IMR-90 (cell line): ENCODE measurements around the gene MLLT3. TPM values are rescaled to one million over a fixed set of nuclear protein-coding genes. Genes with fewer than 3 reads are reported as not detected.

Source experiments
- ATAC-seq: fragments of 200-7000 bp; cut with Tn5 transposase; 2 replicates; pipeline ENCODE4 v1.9.1; 2020; ENCODE audit warnings: low read depth, mild to moderate bottlenecking, moderate library complexity
- BruUV-seq: library from RNA; stranded (reverse); fragments of 400-500 nt; replicated peaks from 2 replicates; lab custom pipeline; 2021; lab: Mats Ljungman, UMichigan
- CTCF ChIA-PET: fragments of 300-600 bp; formaldehyde crosslinking; extraction: SDS; loops from one replicate; lab custom pipeline; 2021; ENCODE audit warnings: antibody characterized with exemption; lab: Yijun Ruan, JAX
- POLR2A ChIA-PET: fragments of 300-600 bp; sonication (Branson Sonifier 250); formaldehyde crosslinking; loops from one replicate; lab custom pipeline; 2022; ENCODE audit warnings: antibody characterized with exemption; ENCODE audit not compliant: unreplicated experiment; lab: Charles Lee
- DNase-seq: peaks from one replicate; pipeline ENCODE4 v3.0.0; 2013
- H2AFZ ChIP-seq: replicated peaks from 2 replicates; pipeline ENCODE3; 2013; ENCODE audit warnings: low read length, mild to moderate bottlenecking; ENCODE audit not compliant: poor library complexity
- H2AK5ac ChIP-seq: 2 replicates; pipeline ENCODE4 v1.6.1; 2013; ENCODE audit warnings: low read depth, low read length, inconsistent platforms
- H2AK9ac ChIP-seq: replicated peaks from 2 replicates; pipeline ENCODE3; 2013; ENCODE audit warnings: mild to moderate bottlenecking, low read depth, low read length, moderate library complexity; ENCODE audit not compliant: poor library complexity
- H2BK120ac ChIP-seq: 2 replicates; pipeline ENCODE4 v1.6.1; 2013; ENCODE audit warnings: low read depth, low read length, inconsistent platforms
- H2BK15ac ChIP-seq: 3 replicates; pipeline ENCODE4 v1.6.1; 2013; ENCODE audit warnings: low read depth, low read length, inconsistent platforms
- H2BK20ac ChIP-seq: 2 replicates; pipeline ENCODE4 v1.6.1; 2013; ENCODE audit warnings: low read depth, mild to moderate bottlenecking, inconsistent platforms, low read length, moderate library complexity
- H2BK5ac ChIP-seq: 2 replicates; pipeline ENCODE4 v1.6.1; 2013; ENCODE audit warnings: mild to moderate bottlenecking, low read depth, low read length, inconsistent platforms; ENCODE audit not compliant: poor library complexity, severe bottlenecking
- H3K14ac ChIP-seq: replicated peaks from 2 replicates; pipeline ENCODE4 v1.6.1; 2013; ENCODE audit warnings: low read depth, low read length, inconsistent platforms
- H3K18ac ChIP-seq: 2 replicates; pipeline ENCODE4 v1.6.1; 2013; ENCODE audit warnings: low read depth, low read length, control low read depth
- H3K23ac ChIP-seq: 2 replicates; pipeline ENCODE4 v1.6.1; 2013; ENCODE audit warnings: low read depth, low read length, inconsistent platforms
- H3K27ac ChIP-seq: 2 replicates; pipeline ENCODE4 v1.5.1; 2013; ENCODE audit warnings: mild to moderate bottlenecking, control low read depth, low read length; ENCODE audit not compliant: insufficient read depth
- H3K27me3 ChIP-seq: 2 replicates; pipeline ENCODE4 v1.6.1; 2013; ENCODE audit warnings: low read length; ENCODE audit not compliant: control insufficient read depth, insufficient read depth
- H3K36me3 ChIP-seq: 2 replicates; pipeline ENCODE4 v1.6.1; 2013; ENCODE audit warnings: low read length, mixed read lengths; ENCODE audit not compliant: control insufficient read depth, insufficient read depth
- H3K4ac ChIP-seq: 2 replicates; pipeline ENCODE4 v1.6.1; 2013; ENCODE audit warnings: low read depth, low read length, inconsistent platforms
- H3K4me1 ChIP-seq: 2 replicates; pipeline ENCODE4 v1.6.1; 2013; ENCODE audit warnings: low read length, mixed read lengths; ENCODE audit not compliant: control insufficient read depth, insufficient read depth
- H3K4me2 ChIP-seq: 2 replicates; pipeline ENCODE4 v1.6.1; 2013; ENCODE audit warnings: low read depth, mild to moderate bottlenecking, control low read depth, low read length, moderate library complexity
- H3K4me3 ChIP-seq: 2 replicates; pipeline ENCODE4 v1.5.1; 2013; ENCODE audit warnings: low read depth, mild to moderate bottlenecking, control low read depth, low read length, moderate library complexity; ENCODE audit not compliant: insufficient read depth
- H3K56ac ChIP-seq: 2 replicates; pipeline ENCODE4 v1.6.1; 2013; ENCODE audit warnings: low read length, inconsistent platforms; ENCODE audit not compliant: insufficient read depth; ENCODE audit errors: extremely low read depth
- H3K79me1 ChIP-seq, 2 experiments: 2 replicates each; pipeline ENCODE4 v1.6.1; 2013; ENCODE audit warnings: low read length in 2 of 2, inconsistent platforms in 1 of 2, low read depth in 1 of 2
- H3K9ac ChIP-seq: 2 replicates; pipeline ENCODE4 v1.6.1; 2013; ENCODE audit warnings: low read depth, low read length, control low read depth
- H3K9me1 ChIP-seq: 2 replicates; pipeline ENCODE4 v1.6.1; 2013; ENCODE audit warnings: low read length, inconsistent platforms; ENCODE audit not compliant: insufficient read depth
- H3K9me3 ChIP-seq: 2 replicates; pipeline ENCODE4 v1.6.1; 2013; ENCODE audit warnings: low read length; ENCODE audit not compliant: control insufficient read depth, insufficient read depth
- H4K20me1 ChIP-seq: 2 replicates; pipeline ENCODE4 v1.6.1; 2013; ENCODE audit warnings: low read length, inconsistent platforms; ENCODE audit not compliant: insufficient read depth
- H4K5ac ChIP-seq: 2 replicates; pipeline ENCODE4 v1.6.1; 2013; ENCODE audit warnings: mild to moderate bottlenecking, low read depth, low read length, control low read depth
- H4K8ac ChIP-seq, 2 experiments: 2 replicates each; pipeline ENCODE4 v1.6.1; 2013; ENCODE audit warnings: low read depth in 2 of 2, low read length in 2 of 2, control low read depth in 1 of 2, inconsistent platforms in 1 of 2
- H4K91ac ChIP-seq: 2 replicates; pipeline ENCODE4 v1.6.1; 2013; ENCODE audit warnings: low read depth, low read length, inconsistent platforms; ENCODE audit not compliant: insufficient read depth
- BHLHE40 ChIP-seq: fragments of 150-350 bp; IDR thresholded peaks from 2 replicates; pipeline ENCODE4 v1.6.1; 2016; ENCODE audit warnings: mild to moderate bottlenecking, low read depth, low read length
- CEBPB ChIP-seq: IDR thresholded peaks from 2 replicates; pipeline ENCODE4 v1.6.1; 2012; ENCODE audit warnings: low read depth, low read length, improper control_type of control experiment
- CHD1 ChIP-seq: IDR thresholded peaks from 2 replicates; pipeline ENCODE4 v1.6.1; 2012; ENCODE audit warnings: low read depth, low read length, improper control_type of control experiment
- FOS ChIP-seq: fragments of 150-350 bp; IDR thresholded peaks from 2 replicates; pipeline ENCODE4 v1.6.1; 2016; ENCODE audit warnings: low read depth, low read length
- MAFK ChIP-seq: IDR thresholded peaks from 2 replicates; pipeline ENCODE4 v1.6.1; 2012; ENCODE audit warnings: low read depth, low read length, improper control_type of control experiment
- MAZ ChIP-seq: IDR thresholded peaks from 2 replicates; pipeline ENCODE4 v1.6.1; 2012; ENCODE audit warnings: low read depth, mild to moderate bottlenecking, low read length, improper control_type of control experiment, moderate library complexity, borderline replicate concordance
- MXI1 ChIP-seq: IDR thresholded peaks from 2 replicates; pipeline ENCODE4 v1.6.1; 2012; ENCODE audit warnings: low read depth, mild to moderate bottlenecking, low read length, moderate library complexity, borderline replicate concordance
- NFE2L2 ChIP-seq: fragments of 150-350 bp; IDR thresholded peaks from 2 replicates; pipeline ENCODE4 v1.6.1; 2016; ENCODE audit warnings: low read depth, mild to moderate bottlenecking, low read length
- POLR2A ChIP-seq: IDR thresholded peaks from 2 replicates; pipeline ENCODE4 v1.6.1; 2012; ENCODE audit warnings: mild to moderate bottlenecking, low read depth, low read length
- RAD21 ChIP-seq: IDR thresholded peaks from 2 replicates; pipeline ENCODE4 v1.6.1; 2012; ENCODE audit warnings: low read length, improper control_type of control experiment
- RCOR1 ChIP-seq: IDR thresholded peaks from 2 replicates; pipeline ENCODE4 v1.6.1; 2012; ENCODE audit warnings: mild to moderate bottlenecking, low read length, improper control_type of control experiment; ENCODE audit not compliant: insufficient replicate concordance
- SMC3 ChIP-seq: fragments of 150-350 bp; IDR thresholded peaks from 2 replicates; pipeline ENCODE4 v1.6.1; 2016; ENCODE audit warnings: low read depth, mild to moderate bottlenecking, antibody characterized with exemption, low read length, moderate library complexity
- dilution Hi-C: fragments of 300-500 bp; cut with HindIII; formaldehyde crosslinking; loops from one replicate; pipeline ENCODE4 v1.14.3; 2018; ENCODE audit warnings: low sequenced_read_pairs; ENCODE audit not compliant: unreplicated experiment
- in situ Hi-C: fragments of 300-500 bp; cut with MboI; formaldehyde crosslinking; loops from 3 replicates; pipeline ENCODE4 v1.14.3; 2019; ENCODE audit warnings: low sequenced_read_pairs, inconsistent platforms, mixed read lengths
- intact Hi-C: fragments of 100-400 bp; cut with micrococcal nuclease; formaldehyde crosslinking; loops from 2 replicates; pipeline ENCODE4 v1.10.0; 2022
- polyA plus RNA-seq, 3 experiments: library from polyadenylated mRNA; depleted of rRNA; stranded (reverse); fragments of >200 nt; gene quantifications; 2 replicates each; pipeline ENCODE4 v1.2.3, GENCODE V29; 2012; ENCODE audit warnings: low replicate concordance in 1 of 3
- total RNA-seq: library from RNA; depleted of rRNA; stranded (reverse); fragments of >200 nt; gene quantifications from 2 replicates; pipeline ENCODE4 v1.2.3, GENCODE V29; 2012
- TF ChIP-seq, protein P1 (sequence below): conservative IDR thresholded peaks from 2 replicates; pipeline ENCODE4 v1.5.1; 2012; ENCODE audit warnings: mild to moderate bottlenecking, low read depth, low read length, improper control_type of control experiment
- TF ChIP-seq, protein P2 (sequence below): fragments of 150-350 bp; IDR thresholded peaks from 2 replicates; pipeline ENCODE4 v1.6.1; 2017; ENCODE audit warnings: mild to moderate bottlenecking, antibody characterized with exemption, low read length, low read depth

The MLLT3 gene
- total and polyA plus RNA-seq, 2 of the 4 experiments (the other 2 are of a cell fraction), result 10.4 to 21.1 TPM

DNA sequence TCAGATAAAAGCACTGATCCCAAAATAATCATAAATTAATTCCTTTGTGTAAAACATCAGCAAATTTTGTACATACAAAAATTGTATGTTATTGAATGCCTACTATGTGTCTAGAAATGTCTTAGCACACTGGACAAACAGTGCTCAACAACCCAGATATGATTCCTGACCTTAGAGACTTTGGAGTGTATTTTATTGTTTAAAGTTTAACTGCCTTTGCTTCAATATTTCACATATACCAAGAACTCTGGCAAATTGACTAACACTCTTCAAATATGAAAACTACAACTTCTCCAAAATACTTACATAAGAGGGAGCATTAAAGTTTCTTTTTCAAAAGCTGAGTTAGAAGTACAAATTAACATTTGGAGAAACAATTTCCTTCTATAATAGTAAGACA, 231.9 kb downstream of the MLLT3 start:
- Histone ChIP-seq H4K5ac (no peak overlapping the region), H3K4me2 (no peak overlapping the region), H4K20me1 (no peaks in the 10 kb centered on the region; the same call in 1 of the 2 replicates), H3K4ac (no peak overlapping the region), H3K14ac (no peak overlapping the region), H3K4me3 (no peak overlapping the region), H3K9me1 (no peaks in the 10 kb centered on the region), H3K36me3 (no peaks in the 10 kb centered on the region), H3K9me3 (no peaks in the 10 kb centered on the region), H4K91ac (no peak overlapping the region), H3K4me1 (no peaks in the 10 kb centered on the region), H2AK5ac (no peak overlapping the region), H2AFZ (no peak overlapping the region), H3K27ac (no peak overlapping the region), H3K9ac (no peak overlapping the region), H3K23ac (no peak overlapping the region), H2BK15ac (no peak overlapping the region), H2BK120ac (no peak overlapping the region), H3K18ac (no peak overlapping the region), H2BK20ac (no peak overlapping the region), H4K8ac (no peak overlapping the region), H2BK5ac (no peak overlapping the region), H2AK9ac (no peak overlapping the region), H3K27me3 (no peaks in the 10 kb centered on the region), H3K79me1 (no peaks in the 10 kb centered on the region; a peak in 1 of 4 replicates), H3K56ac (no peak overlapping the region)
- POLR2A ChIA-PET, result no interaction called here
- CTCF ChIA-PET, result no interaction called here
- in situ Hi-C loops (no loop called here), dilution Hi-C loops (no loop called here), intact Hi-C loops (no loop called here)
- ATAC-seq (no peak), DNase-seq (no peak)
- BruUV-seq, result no TSS peak
- TF ChIP-seq CEBPB, result no peak
- TF ChIP-seq POLR2A, result no peak
- TF ChIP-seq RCOR1, result no peak
- no peak for TF ChIP-seq SMC3
- no peak for TF ChIP-seq RAD21
- TF ChIP-seq, protein P1, sequence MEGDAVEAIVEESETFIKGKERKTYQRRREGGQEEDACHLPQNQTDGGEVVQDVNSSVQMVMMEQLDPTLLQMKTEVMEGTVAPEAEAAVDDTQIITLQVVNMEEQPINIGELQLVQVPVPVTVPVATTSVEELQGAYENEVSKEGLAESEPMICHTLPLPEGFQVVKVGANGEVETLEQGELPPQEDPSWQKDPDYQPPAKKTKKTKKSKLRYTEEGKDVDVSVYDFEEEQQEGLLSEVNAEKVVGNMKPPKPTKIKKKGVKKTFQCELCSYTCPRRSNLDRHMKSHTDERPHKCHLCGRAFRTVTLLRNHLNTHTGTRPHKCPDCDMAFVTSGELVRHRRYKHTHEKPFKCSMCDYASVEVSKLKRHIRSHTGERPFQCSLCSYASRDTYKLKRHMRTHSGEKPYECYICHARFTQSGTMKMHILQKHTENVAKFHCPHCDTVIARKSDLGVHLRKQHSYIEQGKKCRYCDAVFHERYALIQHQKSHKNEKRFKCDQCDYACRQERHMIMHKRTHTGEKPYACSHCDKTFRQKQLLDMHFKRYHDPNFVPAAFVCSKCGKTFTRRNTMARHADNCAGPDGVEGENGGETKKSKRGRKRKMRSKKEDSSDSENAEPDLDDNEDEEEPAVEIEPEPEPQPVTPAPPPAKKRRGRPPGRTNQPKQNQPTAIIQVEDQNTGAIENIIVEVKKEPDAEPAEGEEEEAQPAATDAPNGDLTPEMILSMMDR, result no peak
- TF ChIP-seq CHD1, result no peak
- TF ChIP-seq MAZ, result no peak
- TF ChIP-seq FOS, result no peak
- TF ChIP-seq, protein P2, sequence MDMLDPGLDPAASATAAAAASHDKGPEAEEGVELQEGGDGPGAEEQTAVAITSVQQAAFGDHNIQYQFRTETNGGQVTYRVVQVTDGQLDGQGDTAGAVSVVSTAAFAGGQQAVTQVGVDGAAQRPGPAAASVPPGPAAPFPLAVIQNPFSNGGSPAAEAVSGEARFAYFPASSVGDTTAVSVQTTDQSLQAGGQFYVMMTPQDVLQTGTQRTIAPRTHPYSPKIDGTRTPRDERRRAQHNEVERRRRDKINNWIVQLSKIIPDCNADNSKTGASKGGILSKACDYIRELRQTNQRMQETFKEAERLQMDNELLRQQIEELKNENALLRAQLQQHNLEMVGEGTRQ, result no peak
- no peak for TF ChIP-seq BHLHE40
- no peak for TF ChIP-seq MXI1
- no peak for TF ChIP-seq NFE2L2
- no peak for TF ChIP-seq MAFK
